CD14-positive monocyte (primary cell): Measurements from ENCODE around the gene ZEB1. TPM values are rescaled to one million over a fixed set of nuclear protein-coding genes. Genes with fewer than 3 reads are reported as not detected.

Experiments used
- DNase-seq, 3 donors: peaks; one replicate each; pipeline ENCODE4 v3.0.0-alpha.2; 2011 to 2022
- H2AFZ ChIP-seq: 2 replicates; pipeline ENCODE4 v1.6.0; 2012; ENCODE audit warnings: mild to moderate bottlenecking, low read depth, low read length, inconsistent platforms; ENCODE audit not compliant: insufficient read depth, poor library complexity, severe bottlenecking
- H3K27ac ChIP-seq, 2 donors: 1 replicate in 1 of 2; 2 replicates in 1 of 2; pipeline ENCODE4 v1.5.1; 2012 to 2013; ENCODE audit warnings: low read length in 2 of 2, control low read depth in 1 of 2, inconsistent platforms in 1 of 2, low read depth in 1 of 2, mild to moderate bottlenecking in 1 of 2
- H3K27me3 ChIP-seq, 2 donors: one replicate each; pipeline versions ENCODE4 v1.6.0 to v1.6.1; 2011 to 2013; ENCODE audit warnings: low read length in 2 of 2; ENCODE audit not compliant: control insufficient read depth in 2 of 2, insufficient read depth in 2 of 2
- H3K36me3 ChIP-seq, 2 donors: replicated peaks in 1 of 2; 1 replicate in 1 of 2; 2 replicates in 1 of 2; pipeline versions ENCODE4 v1.5.1 to v1.6.1; 2012 to 2013; ENCODE audit warnings: low read length in 2 of 2, control low read depth in 1 of 2, inconsistent platforms in 1 of 2, mild to moderate bottlenecking in 1 of 2; ENCODE audit not compliant: insufficient read depth in 2 of 2, control insufficient read depth in 1 of 2
- H3K4me1 ChIP-seq, 2 donors: 1 replicate in 1 of 2; 2 replicates in 1 of 2; pipeline versions ENCODE4 v1.5.1 to v1.6.1; 2012 to 2013; ENCODE audit warnings: low read length in 2 of 2, control low read depth in 1 of 2, inconsistent platforms in 1 of 2, mild to moderate bottlenecking in 1 of 2, moderate library complexity in 1 of 2; ENCODE audit not compliant: insufficient read depth in 2 of 2, control insufficient read depth in 1 of 2
- H3K4me2 ChIP-seq: replicated peaks from 2 replicates; pipeline ENCODE3; 2012; ENCODE audit warnings: low read length, moderate library complexity, mild to moderate bottlenecking; ENCODE audit not compliant: poor library complexity, severe bottlenecking; ENCODE audit errors: extremely low read depth
- H3K4me3 ChIP-seq, 3 experiments: fragments of 200-600 bp in 1 of 3; sonication (generic) in 1 of 3; replicated peaks in 1 of 3; 1 replicate in 2 of 3; 2 replicates in 1 of 3; pipeline ENCODE4 v1.5.1; 2011 to 2013; ENCODE audit warnings: low read length in 3 of 3, mild to moderate bottlenecking in 3 of 3, control low read depth in 2 of 3, low read depth in 2 of 3, inconsistent platforms in 1 of 3, moderate library complexity in 1 of 3
- H3K79me2 ChIP-seq: 2 replicates; pipeline ENCODE4 v1.6.0; 2012; ENCODE audit warnings: mild to moderate bottlenecking, control low read depth, inconsistent platforms, low read length, moderate library complexity; ENCODE audit not compliant: insufficient read depth
- H3K9ac ChIP-seq: 2 replicates; pipeline ENCODE4 v1.6.0; 2017; ENCODE audit warnings: low read length, mild to moderate bottlenecking; ENCODE audit not compliant: insufficient read depth, poor library complexity, severe bottlenecking
- H3K9me3 ChIP-seq, 2 donors: replicated peaks in 1 of 2; 1 replicate in 1 of 2; 2 replicates in 1 of 2; pipeline versions ENCODE4 v1.5.1 to v1.6.1; 2012 to 2013; ENCODE audit warnings: low read length in 2 of 2, control low read depth in 1 of 2; ENCODE audit not compliant: control insufficient read depth in 1 of 2, insufficient read depth in 1 of 2
- H4K20me1 ChIP-seq: 2 replicates; pipeline ENCODE4 v1.6.0; 2012; ENCODE audit warnings: mild to moderate bottlenecking, low read length, control low read depth, moderate library complexity; ENCODE audit not compliant: insufficient read depth
- H3K27ac Mint-ChIP-seq, 7 donors: one replicate each; pipeline ENCODE4 v1.8.0; 2020; ENCODE audit warnings: mild to moderate bottlenecking in 7 of 7, mixed read lengths in 7 of 7, moderate library complexity in 6 of 7, inconsistent platforms in 2 of 7
- H3K27me3 Mint-ChIP-seq, 3 donors: one replicate each; pipeline ENCODE4 v1.8.0; 2021 to 2022; ENCODE audit warnings: low read depth in 3 of 3, mild to moderate bottlenecking in 3 of 3, mixed read lengths in 3 of 3, moderate library complexity in 3 of 3, inconsistent platforms in 1 of 3
- H3K36me3 Mint-ChIP-seq, 2 donors: one replicate each; pipeline ENCODE4 v1.8.0; 2020; ENCODE audit warnings: mixed read lengths in 2 of 2, inconsistent platforms in 1 of 2, mild to moderate bottlenecking in 1 of 2
- H3K4me1 Mint-ChIP-seq: one replicate; pipeline ENCODE4 v1.8.0; 2020; ENCODE audit warnings: mild to moderate bottlenecking, mixed read lengths
- H3K4me3 Mint-ChIP-seq, 2 donors: one replicate each; pipeline ENCODE4 v1.8.0; 2020; ENCODE audit warnings: mild to moderate bottlenecking in 2 of 2, mixed read lengths in 2 of 2, moderate library complexity in 1 of 2
- H3K9me3 Mint-ChIP-seq, 7 donors: one replicate each; pipeline ENCODE4 v1.8.0; 2020 to 2022; ENCODE audit warnings: mixed read lengths in 7 of 7, mild to moderate bottlenecking in 6 of 7, moderate library complexity in 6 of 7, inconsistent platforms in 2 of 7
- CTCF ChIP-seq: fragments of 200-600 bp; IDR thresholded peaks from one replicate; pipeline ENCODE4 v1.8.0; 2022; ENCODE audit warnings: antibody characterized with exemption, mild to moderate bottlenecking
- WGBS: methylation state at CpG from one replicate; pipeline ENCODE4 v1.1.5; 2013; ENCODE audit warnings: missing lambda C conversion rate; ENCODE audit not compliant: insufficient coverage; 5-methylcytosine and 5-hydroxymethylcytosine counted together
- intact Hi-C, 2 donors: fragments of 100-400 bp; cut with micrococcal nuclease; formaldehyde crosslinking; loops; one replicate each; pipeline versions ENCODE4 v1.15.0 to v1.15.1; 2023
- polyA plus RNA-seq, 3 donors: library from polyadenylated mRNA; depleted of rRNA in 1 of 3; unstranded in 2 of 3; stranded (reverse) in 1 of 3; fragments of 300-500 nt in 2 of 3; fragments of >200 nt in 1 of 3; fragmentation: Illumina TruSeq in 2 of 3; gene quantifications; 1 replicate in 2 of 3; 2 replicates in 1 of 3; pipeline ENCODE4 v1.2.3, GENCODE V29; 2012 to 2021

ZEB1 gene
- polyA plus RNA-seq, 3 donors = 0.13 to 0.20 TPM; not detected in 1

GRCh38 chr10:31466313-31466712, 147.3 kb downstream of the ZEB1 start:
- no CpG with 5 or more reads among the region's 1 CpG for WGBS
- peaks cover 0 to 1% of the 10 kb centered on the region in 2 donors for H3K36me3 Mint-ChIP-seq
- H3K9me3 Mint-ChIP-seq = peaks cover 14 to 26% (median 18%) of the 10 kb centered on the region in 7 donors
- Histone ChIP-seq H3K9ac (no peak overlapping the region), H3K4me3 (no peak overlapping the region), H3K4me1 (peaks cover 7 to 14% of the 10 kb centered on the region in 2 donors), H3K36me3 (no peaks in the 10 kb centered on the region), H3K79me2 (no peaks in the 10 kb centered on the region), H3K27me3 (no peaks in the 10 kb centered on the region), H2AFZ (no peak overlapping the region), H4K20me1 (no peaks in the 10 kb centered on the region), H3K9me3 (peaks cover 7 to 8% of the 10 kb centered on the region in 2 donors), H3K4me2 (no peak overlapping the region), H3K27ac (peak overlapping the region in 1 of 2 donors; percentile 57)
- intact Hi-C loops = no loop called here
- no peak for TF ChIP-seq CTCF
- no peak overlapping the region for H3K4me3 Mint-ChIP-seq
- H3K4me1 Mint-ChIP-seq = peaks cover 11% of the 10 kb centered on the region
- H3K27ac Mint-ChIP-seq = peak overlapping the region in 4 of 7 donors; percentile 20 to 62 (median 34)
- no peaks in the 10 kb centered on the region for H3K27me3 Mint-ChIP-seq
- no peak for DNase-seq

DNA sequence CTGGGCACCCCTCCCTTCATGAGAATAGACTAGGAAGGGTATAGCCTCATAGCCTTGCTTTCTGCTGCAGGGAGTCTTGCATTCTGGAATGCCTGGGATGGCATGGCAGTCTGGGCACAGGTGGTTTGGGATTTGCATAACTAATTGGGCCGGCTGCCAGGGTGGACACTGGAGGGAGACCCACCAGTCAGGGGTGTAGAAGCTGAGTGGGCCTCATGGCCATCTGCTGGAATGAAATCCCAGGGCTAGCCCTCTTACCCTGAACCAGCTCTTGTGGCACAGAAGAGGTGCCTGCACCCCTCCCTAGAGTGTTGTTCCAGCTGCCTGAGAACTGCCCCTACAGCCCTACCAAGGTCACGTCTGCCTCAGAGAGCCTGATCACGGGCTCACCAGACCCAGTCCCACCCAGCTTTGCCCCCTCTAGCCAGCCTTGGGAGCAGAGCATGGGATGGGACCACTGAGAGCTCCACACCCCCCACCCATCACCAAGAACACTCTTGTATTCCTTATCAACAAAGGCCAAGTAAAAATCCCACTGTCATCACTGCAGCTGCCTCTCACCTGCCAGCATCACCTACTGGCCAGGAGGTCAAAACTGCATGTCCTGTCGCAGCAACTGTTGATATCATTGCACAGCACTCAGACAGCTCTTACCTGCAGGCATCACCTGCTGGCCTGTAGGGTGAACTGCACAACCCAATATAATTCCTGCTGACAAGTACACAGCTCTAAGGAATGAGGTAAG, 148.9 kb downstream of the ZEB1 start:
- DNase-seq = no peak
- Histone ChIP-seq H2AFZ (no peak overlapping the region), H3K4me3 (no peak overlapping the region), H3K27me3 (no peaks in the 10 kb centered on the region), H3K79me2 (no peaks in the 10 kb centered on the region), H4K20me1 (no peaks in the 10 kb centered on the region), H3K27ac (peak overlapping the region in 1 of 2 donors; percentile 57), H3K9ac (no peak overlapping the region), H3K9me3 (peaks cover 7 to 8% of the 10 kb centered on the region in 2 donors), H3K4me1 (peaks cover 7 to 14% of the 10 kb centered on the region in 2 donors), H3K4me2 (no peak overlapping the region), H3K36me3 (no peaks in the 10 kb centered on the region)
- intact Hi-C loops = no loop called here
- peaks cover 11% of the 10 kb centered on the region for H3K4me1 Mint-ChIP-seq
- TF ChIP-seq CTCF = peak; percentile 20
- H3K4me3 Mint-ChIP-seq = no peak overlapping the region
- H3K27ac Mint-ChIP-seq = peak overlapping the region in 1 of 7 donors; percentile 13
- WGBS = 98% methylated on average over 4 of the region's 4 CpGs
- peaks cover 0 to 1% of the 10 kb centered on the region in 2 donors for H3K36me3 Mint-ChIP-seq
- peaks cover 13 to 27% (median 22%) of the 10 kb centered on the region in 7 donors for H3K9me3 Mint-ChIP-seq
- no peaks in the 10 kb centered on the region for H3K27me3 Mint-ChIP-seq
